GM23338 (cell line): ENCODE data around the gene EPX. TPM values are rescaled to one million over a fixed set of nuclear protein-coding genes. Genes with fewer than 3 reads are reported as not detected.

Experiments
- ATAC-seq: fragments of 200-7000 bp; cut with Tn5 transposase; 3 replicates; pipeline ENCODE4 v1.9.1; 2020
- DNase-seq: peaks from one replicate; pipeline ENCODE4 v3.0.0-alpha.2; 2015; ENCODE audit warnings: low spot score
- H2AFZ ChIP-seq: fragments of 200-600 bp; sonication (generic); 2 replicates; pipeline ENCODE4 v1.8.0; 2016; ENCODE audit warnings: antibody characterized with exemption, mild to moderate bottlenecking, moderate library complexity
- H3F3A ChIP-seq: fragments of 200-600 bp; sonication (generic); replicated peaks from 2 replicates; pipeline ENCODE4 v1.8.0; 2017; ENCODE audit warnings: antibody characterized with exemption, mixed run types, low read depth
- H3K27ac ChIP-seq: fragments of 200-600 bp; sonication (generic); 2 replicates; pipeline ENCODE4 v1.6.1; 2016; ENCODE audit warnings: low read depth
- H3K27me3 ChIP-seq: fragments of 200-600 bp; sonication (generic); 2 replicates; pipeline ENCODE4 v1.8.0; 2016; ENCODE audit warnings: mild to moderate bottlenecking, mixed run types, moderate library complexity; ENCODE audit not compliant: insufficient read depth
- H3K36me3 ChIP-seq: fragments of 200-600 bp; sonication (generic); 2 replicates; pipeline ENCODE4 v1.8.0; 2016; ENCODE audit warnings: mild to moderate bottlenecking; ENCODE audit not compliant: insufficient read depth
- H3K4me1 ChIP-seq: fragments of 200-600 bp; sonication (generic); 2 replicates; pipeline ENCODE4 v1.8.0; 2016; ENCODE audit warnings: mild to moderate bottlenecking, moderate library complexity; ENCODE audit not compliant: insufficient read depth
- H3K4me2 ChIP-seq: fragments of 200-600 bp; sonication (generic); 2 replicates; pipeline ENCODE4 v1.7.1; 2017; ENCODE audit warnings: mixed run types
- H3K4me3 ChIP-seq: fragments of 200-600 bp; sonication (generic); 2 replicates; pipeline ENCODE4 v1.6.1; 2016; ENCODE audit warnings: mixed run types
- H3K79me2 ChIP-seq: fragments of 200-600 bp; sonication (generic); replicated peaks from 2 replicates; pipeline ENCODE4 v1.8.0; 2017; ENCODE audit warnings: mild to moderate bottlenecking; ENCODE audit not compliant: insufficient read depth
- H3K9me2 ChIP-seq: fragments of 200-600 bp; sonication (generic); 2 replicates; pipeline ENCODE4 v1.8.0; 2017; ENCODE audit not compliant: insufficient read depth
- H4K20me1 ChIP-seq: fragments of 200-600 bp; sonication (generic); replicated peaks from 2 replicates; pipeline ENCODE4 v1.8.0; 2017; ENCODE audit warnings: mild to moderate bottlenecking; ENCODE audit not compliant: insufficient read depth
- H3K27ac Mint-ChIP-seq: 2 replicates; pipeline ENCODE4 v1.8.0; 2020; ENCODE audit warnings: inconsistent platforms, mild to moderate bottlenecking, moderate library complexity, mixed read lengths
- H3K27me3 Mint-ChIP-seq: 3 replicates; pipeline ENCODE4 v1.8.0; 2022; ENCODE audit warnings: low read depth, mild to moderate bottlenecking, moderate library complexity, mixed read lengths, inconsistent platforms; ENCODE audit not compliant: insufficient read depth, poor library complexity
- H3K36me3 Mint-ChIP-seq: 3 replicates; pipeline ENCODE4 v1.8.0; 2021; ENCODE audit warnings: low read depth, mild to moderate bottlenecking, inconsistent platforms, moderate library complexity, mixed read lengths
- H3K4me1 Mint-ChIP-seq: 3 replicates; pipeline ENCODE4 v1.8.0; 2020; ENCODE audit warnings: mild to moderate bottlenecking, inconsistent platforms, mixed read lengths
- H3K4me3 Mint-ChIP-seq: 3 replicates; pipeline ENCODE4 v1.8.0; 2021; ENCODE audit warnings: moderate library complexity, mild to moderate bottlenecking, inconsistent platforms, mixed read lengths
- H3K9me3 Mint-ChIP-seq: 3 replicates; pipeline ENCODE4 v1.8.0; 2020; ENCODE audit warnings: moderate library complexity, mild to moderate bottlenecking, inconsistent platforms, mixed read lengths
- CREB1 ChIP-seq: fragments of 250-450 bp; sonication (Bioruptor Pico); IDR thresholded peaks from 2 replicates; pipeline ENCODE4 v1.5.0; 2020; ENCODE audit warnings: low read depth, mild to moderate bottlenecking, moderate library complexity
- EZH2phosphoT487 ChIP-seq: fragments of 200-600 bp; sonication (generic); IDR thresholded peaks from one replicate; pipeline ENCODE4 v1.8.1; 2018; ENCODE audit warnings: antibody characterized with exemption; ENCODE audit not compliant: unreplicated experiment
- POLR2AphosphoS5 ChIP-seq: IDR thresholded peaks from 2 replicates; pipeline ENCODE4 v1.6.1; 2016; ENCODE audit warnings: antibody characterized with exemption, low read depth
- ZNF114 ChIP-seq: fragments of 250-450 bp; sonication (Bioruptor Pico); IDR thresholded peaks from 2 replicates; pipeline ENCODE4 v1.5.0; 2020; ENCODE audit warnings: mild to moderate bottlenecking, moderate library complexity
- ZNF331 ChIP-seq: fragments of 250-450 bp; sonication (Bioruptor Pico); IDR thresholded peaks from 2 replicates; pipeline ENCODE4 v1.5.0; 2020; ENCODE audit warnings: low read depth, mild to moderate bottlenecking, moderate library complexity
- polyA plus RNA-seq: library from polyadenylated mRNA; unstranded; fragments of >200 nt; fragmentation: Nextera tagmentation; extraction: Ambion mirVana; gene quantifications from 2 replicates; pipeline ENCODE4 v1.2.1, GENCODE V29; 2016
- total RNA-seq: library from RNA; depleted of rRNA; stranded (reverse); fragments of >200 nt; shearing (Covaris generic); gene quantifications from 2 replicates; pipeline ENCODE4 v1.2.3, GENCODE V29; 2014
- TF ChIP-seq, protein P1 (sequence below), 2 experiments: fragments of 200-600 bp in 1 of 2; sonication (generic) in 1 of 2; conservative IDR thresholded peaks; 2 replicates each; pipeline versions ENCODE4 v1.5.1 to v1.6.1; 2016 to 2017; ENCODE audit warnings: antibody characterized with exemption in 2 of 2, low read depth in 2 of 2, mild to moderate bottlenecking in 2 of 2, moderate library complexity in 1 of 2

Gene EPX
- total and polyA plus RNA-seq, 2 experiments from 2014 or later: 0.10 TPM; not detected in 1

DNA sequence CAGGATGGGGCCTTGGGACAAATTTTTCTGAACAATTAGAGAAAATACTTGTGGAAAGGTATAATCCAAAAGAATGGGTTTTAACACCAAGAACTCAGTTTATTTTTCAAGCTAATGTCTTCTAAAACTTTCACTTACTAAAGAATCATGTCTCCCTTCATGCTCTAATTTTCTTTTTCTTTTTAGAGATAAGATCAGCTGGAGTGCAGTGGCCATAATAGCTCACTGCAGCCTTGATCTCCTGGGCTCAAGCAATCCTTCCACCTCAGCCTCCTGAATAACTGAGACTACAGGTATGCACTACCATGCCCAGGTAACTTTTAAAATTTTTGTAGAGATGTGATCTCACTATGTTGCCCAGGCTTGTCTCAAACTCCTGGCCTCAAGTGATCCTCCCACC is 38.9 kb upstream of the EPX start:
- Mint-ChIP-seq H3K27ac (no peak overlapping the region), H3K4me1 (peaks cover 3% of the 10 kb centered on the region; the same call in 2 of the 3 replicates), H3K4me3 (no peak overlapping the region), H3K9me3 (no peaks in the 10 kb centered on the region), H3K36me3 (no peaks in the 10 kb centered on the region), H3K27me3 (peaks cover 12% of the 10 kb centered on the region)
- H2AFZ ChIP-seq: no peak overlapping the region
- DNase-seq (no peak), ATAC-seq (no peak)
- no peaks in the 10 kb centered on the region for H4K20me1 ChIP-seq
- H3F3A ChIP-seq: peaks cover 9% of the 10 kb centered on the region; the same call in 1 of the 2 replicates
- no peaks in the 10 kb centered on the region for H3K36me3 ChIP-seq
- no peaks in the 10 kb centered on the region for H3K79me2 ChIP-seq
- peaks cover 35% of the 10 kb centered on the region for H3K27me3 ChIP-seq
- TF ChIP-seq EZH2phosphoT487 (no peak), POLR2AphosphoS5 (no peak)
- TF ChIP-seq, protein P1, sequence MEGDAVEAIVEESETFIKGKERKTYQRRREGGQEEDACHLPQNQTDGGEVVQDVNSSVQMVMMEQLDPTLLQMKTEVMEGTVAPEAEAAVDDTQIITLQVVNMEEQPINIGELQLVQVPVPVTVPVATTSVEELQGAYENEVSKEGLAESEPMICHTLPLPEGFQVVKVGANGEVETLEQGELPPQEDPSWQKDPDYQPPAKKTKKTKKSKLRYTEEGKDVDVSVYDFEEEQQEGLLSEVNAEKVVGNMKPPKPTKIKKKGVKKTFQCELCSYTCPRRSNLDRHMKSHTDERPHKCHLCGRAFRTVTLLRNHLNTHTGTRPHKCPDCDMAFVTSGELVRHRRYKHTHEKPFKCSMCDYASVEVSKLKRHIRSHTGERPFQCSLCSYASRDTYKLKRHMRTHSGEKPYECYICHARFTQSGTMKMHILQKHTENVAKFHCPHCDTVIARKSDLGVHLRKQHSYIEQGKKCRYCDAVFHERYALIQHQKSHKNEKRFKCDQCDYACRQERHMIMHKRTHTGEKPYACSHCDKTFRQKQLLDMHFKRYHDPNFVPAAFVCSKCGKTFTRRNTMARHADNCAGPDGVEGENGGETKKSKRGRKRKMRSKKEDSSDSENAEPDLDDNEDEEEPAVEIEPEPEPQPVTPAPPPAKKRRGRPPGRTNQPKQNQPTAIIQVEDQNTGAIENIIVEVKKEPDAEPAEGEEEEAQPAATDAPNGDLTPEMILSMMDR (conservative IDR thresholded peaks at IDR 0.05; ENCODE audit: low read depth in 2 of 2): no peak
- no peaks in the 10 kb centered on the region; the same call in 1 of the 2 replicates for H3K9me2 ChIP-seq
- H3K27ac ChIP-seq: no peak overlapping the region
- H3K4me3 ChIP-seq: no peak overlapping the region
- no peaks in the 10 kb centered on the region for H3K4me1 ChIP-seq
- no peak overlapping the region for H3K4me2 ChIP-seq

- Histone ChIP-seq H3K4me1 (no peaks in the 10 kb centered on the region), H3K27ac (no peak overlapping the region), H3K36me3 (no peaks in the 10 kb centered on the region), H3K9me2 (no peaks in the 10 kb centered on the region; the same call in 1 of the 2 replicates), H3K4me3 (peak overlapping the region; percentile 86), H3F3A (peaks cover 9% of the 10 kb centered on the region; the same call in 1 of the 2 replicates), H3K4me2 (peak overlapping the region; percentile 72), H3K79me2 (no peaks in the 10 kb centered on the region), H4K20me1 (no peaks in the 10 kb centered on the region), H2AFZ (peak overlapping the region; percentile 100), H3K27me3 (peaks cover 37% of the 10 kb centered on the region)
- H3K27me3 Mint-ChIP-seq: peaks cover 12% of the 10 kb centered on the region
- peak; percentile 87 for DNase-seq
- peak overlapping the region; percentile 21; the same call in 1 of the 2 replicates for H3K27ac Mint-ChIP-seq
- H3K4me1 Mint-ChIP-seq: peaks cover 3% of the 10 kb centered on the region; the same call in 2 of the 3 replicates
- TF ChIP-seq, protein P1 (conservative IDR thresholded peaks at IDR 0.05; ENCODE audit: low read depth in 2 of 2): 0 out of 4 replicates have a peak, but pooled peaks of 1 of the 2 experiments have one; percentile 8
- peak; percentile 70 for TF ChIP-seq POLR2AphosphoS5
- TF ChIP-seq CREB1: peak; percentile 82
- TF ChIP-seq ZNF331 (CRISPR knock-in tag): no peak
- no peak for TF ChIP-seq ZNF114
- no peaks in the 10 kb centered on the region for H3K9me3 Mint-ChIP-seq
- H3K36me3 Mint-ChIP-seq: no peaks in the 10 kb centered on the region
- peak; percentile 95 for ATAC-seq
- peak overlapping the region; percentile 87 for H3K4me3 Mint-ChIP-seq
Measured at GRCh38 chr17:58156839-58157803, 35.4 kb upstream of the EPX start.
